NCI-H2081 treated with DMSO at 0.1 percent for 48 hours (cell line): Measurements from ENCODE around the gene ZP4.
"Not testable (repeated sequence)": the region's sequence is repeated elsewhere in the genome, so short reads cannot be mapped to it uniquely, and the experiment has no call there.

Source experiments
- DNase-seq: peaks from one replicate; lab custom pipeline; 2025; lab: John Stamatoyannopoulos, UW

The ZP4 gene

GRCh38 chr1:237877631-237878030, 13.1 kb downstream of the ZP4 start:
- no peak for DNase-seq

- DNase-seq: no peak
Measured at GRCh38 chr1:237875291-237875690, 15.4 kb downstream of the ZP4 start.

GRCh38 chr1:237873487-237874211, 17.1 kb downstream of the ZP4 start:
- DNase-seq: no peak

DNA sequence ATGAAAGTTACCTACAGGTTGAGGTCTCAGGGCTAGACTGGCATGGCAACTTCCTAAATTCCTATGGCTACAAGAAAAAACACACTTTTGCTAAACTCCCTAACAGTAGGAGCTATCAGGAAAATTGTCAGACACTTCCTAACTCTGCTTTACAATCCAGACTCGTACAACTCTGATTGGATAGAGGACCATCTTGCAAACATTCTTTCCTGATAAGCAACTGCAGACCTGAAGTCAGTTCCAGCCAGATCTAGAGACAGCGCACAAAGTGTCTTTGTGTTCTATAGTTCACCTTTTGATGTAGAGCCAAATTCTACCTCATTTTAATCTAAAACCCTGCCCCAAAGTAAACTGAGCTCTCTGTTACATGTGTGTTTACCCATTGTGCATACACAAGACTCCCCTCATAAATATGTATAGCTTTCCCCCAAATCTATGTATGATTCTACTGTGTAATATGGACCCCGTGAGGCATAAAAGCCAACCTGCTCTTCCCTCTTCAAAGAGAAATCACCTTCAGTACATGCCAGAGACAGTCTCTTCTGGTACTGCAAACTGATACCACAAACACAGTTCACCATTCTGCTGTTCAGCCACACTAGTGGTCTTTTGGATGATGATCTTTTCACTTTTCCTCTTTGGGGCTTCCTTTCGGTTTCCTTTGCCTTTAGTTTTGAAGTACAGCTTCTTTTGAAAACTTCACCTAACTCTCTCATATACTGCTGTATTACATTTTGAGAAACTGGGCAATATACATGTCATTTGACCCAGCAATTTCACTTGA, 21.7 kb downstream of the ZP4 start:
- no peak for DNase-seq

DNA sequence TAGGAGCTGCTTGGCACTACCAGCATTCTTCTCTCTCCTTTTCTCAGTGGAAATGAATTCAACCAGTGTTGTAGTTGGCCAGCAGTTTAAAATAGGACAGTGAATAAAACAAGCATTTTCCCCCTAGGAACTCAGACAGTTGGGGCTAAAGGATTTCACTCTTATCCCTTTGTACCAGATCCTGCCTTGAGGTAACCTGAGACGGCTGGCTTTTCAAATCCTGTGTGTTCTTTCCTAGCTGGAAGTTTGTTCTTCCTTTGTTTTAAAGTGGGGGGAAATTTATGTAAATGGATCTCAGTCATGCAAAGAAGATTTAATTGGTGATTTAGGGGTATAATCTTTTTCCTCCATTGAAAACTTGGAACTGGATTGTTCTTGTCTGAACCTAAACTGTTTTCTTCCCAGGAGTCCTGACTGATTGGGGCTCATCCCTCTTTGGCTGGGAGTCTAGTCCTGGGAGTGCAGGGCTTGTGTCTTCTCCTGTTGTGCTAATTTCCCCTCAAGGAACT, 23.3 kb downstream of the ZP4 start:
- no peak for DNase-seq

DNA sequence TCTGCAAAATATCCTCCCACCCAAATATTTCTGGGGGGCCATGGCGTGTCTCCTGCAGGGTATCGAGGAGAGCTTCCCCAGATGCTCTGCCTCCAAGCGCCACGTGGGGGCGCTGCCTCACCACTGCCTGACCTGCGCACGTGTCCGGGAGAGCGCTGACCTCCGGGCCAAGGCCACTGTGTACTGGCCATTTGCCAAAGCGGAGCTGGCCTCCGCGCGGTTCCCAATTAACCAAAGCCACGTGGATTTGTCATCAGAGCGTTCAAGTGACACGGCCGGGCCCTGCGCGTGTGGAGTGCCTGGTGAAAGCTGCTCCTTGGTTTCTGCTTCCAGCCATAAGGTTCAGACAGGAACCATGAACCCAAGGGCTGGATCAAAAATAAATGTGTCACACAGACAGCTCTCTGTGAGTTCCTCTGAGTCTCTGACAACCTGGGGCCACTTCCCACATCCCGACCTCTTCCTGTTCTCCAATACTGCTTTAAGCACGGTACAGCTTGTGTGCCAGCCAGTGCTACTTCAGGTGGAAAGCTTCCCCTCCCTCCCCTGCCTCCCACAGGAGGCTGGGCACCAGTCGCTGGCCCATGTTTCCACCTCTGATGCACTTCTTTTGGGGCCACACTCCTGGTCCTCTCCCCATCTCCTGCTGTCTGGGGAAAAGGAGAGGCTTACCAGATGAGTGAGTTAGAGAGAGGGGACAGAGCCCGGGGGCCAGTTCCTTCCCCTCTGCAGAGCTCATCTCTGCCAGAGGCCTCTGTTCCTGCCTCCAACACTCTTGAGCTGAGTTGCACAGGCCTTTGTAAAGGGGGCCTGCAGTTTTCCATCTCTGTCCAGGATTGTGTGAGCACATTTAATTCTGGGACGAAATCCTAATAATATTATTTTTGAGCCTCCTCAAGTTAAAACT, 26.1 kb downstream of the ZP4 start:
- DNase-seq: no peak

DNA sequence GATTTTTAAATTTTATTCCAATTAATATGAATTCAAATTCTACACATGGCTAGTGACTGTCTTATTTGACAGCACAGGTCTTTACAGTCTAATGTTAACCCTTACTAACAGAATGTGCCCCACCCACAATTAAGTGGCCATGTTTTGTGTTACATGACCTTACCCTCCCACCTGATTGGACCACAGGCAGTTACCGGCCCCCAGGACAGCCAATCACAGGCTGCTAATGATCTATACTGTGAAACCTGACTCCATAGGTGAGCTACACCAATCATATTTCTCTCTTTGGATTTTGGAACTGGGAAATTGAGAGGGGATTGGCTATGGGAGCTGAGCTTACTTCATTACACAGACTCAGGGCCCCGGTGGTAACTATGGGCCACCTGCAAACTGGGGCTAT, 27.5 kb downstream of the ZP4 start:
- DNase-seq: no peak

GRCh38 chr1:237861944-237862343, 28.8 kb downstream of the ZP4 start:
- no peak for DNase-seq

DNA sequence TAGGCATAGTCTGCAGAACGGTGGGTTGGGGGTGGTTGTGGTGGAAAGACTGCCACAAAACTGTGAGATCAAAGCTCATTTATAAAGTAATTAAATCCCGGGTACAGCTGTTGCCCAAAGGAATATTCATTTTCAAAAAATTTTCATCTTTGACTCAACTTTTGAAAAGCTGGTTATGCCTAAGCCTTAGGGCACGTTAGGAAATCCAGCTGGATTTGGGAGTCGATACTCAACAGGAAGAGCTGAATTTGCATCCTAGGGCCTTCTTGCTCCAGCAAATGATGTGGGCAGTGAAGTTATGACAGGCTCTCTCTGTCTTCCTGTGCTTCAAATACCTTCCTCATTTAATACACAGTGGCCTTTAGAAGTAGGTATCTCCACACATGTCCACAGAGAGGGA, 31.7 kb downstream of the ZP4 start:
- no peak for DNase-seq

GRCh38 chr1:237857455-237857854, 33.3 kb downstream of the ZP4 start:
- no peak for DNase-seq

DNA sequence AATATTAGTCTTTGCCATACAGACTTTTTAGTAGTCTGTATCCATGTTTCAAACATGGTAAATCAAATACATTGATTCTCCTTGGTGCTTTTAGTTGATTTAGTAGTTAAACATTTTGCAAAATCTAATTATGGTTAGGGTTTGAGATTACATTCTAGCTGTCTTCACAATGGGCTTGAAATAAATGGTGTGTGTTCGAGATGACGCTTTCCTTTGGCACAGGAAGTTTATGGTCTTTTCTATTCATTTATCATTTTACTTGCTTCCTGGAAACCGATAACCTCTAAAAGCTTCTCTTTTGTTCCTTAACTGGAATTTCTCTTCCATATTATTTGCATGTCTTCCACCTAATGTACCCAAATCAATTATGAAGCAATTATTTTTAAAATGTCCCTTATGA, 38.4 kb downstream of the ZP4 start:
- DNase-seq: peak; percentile 86

DNA sequence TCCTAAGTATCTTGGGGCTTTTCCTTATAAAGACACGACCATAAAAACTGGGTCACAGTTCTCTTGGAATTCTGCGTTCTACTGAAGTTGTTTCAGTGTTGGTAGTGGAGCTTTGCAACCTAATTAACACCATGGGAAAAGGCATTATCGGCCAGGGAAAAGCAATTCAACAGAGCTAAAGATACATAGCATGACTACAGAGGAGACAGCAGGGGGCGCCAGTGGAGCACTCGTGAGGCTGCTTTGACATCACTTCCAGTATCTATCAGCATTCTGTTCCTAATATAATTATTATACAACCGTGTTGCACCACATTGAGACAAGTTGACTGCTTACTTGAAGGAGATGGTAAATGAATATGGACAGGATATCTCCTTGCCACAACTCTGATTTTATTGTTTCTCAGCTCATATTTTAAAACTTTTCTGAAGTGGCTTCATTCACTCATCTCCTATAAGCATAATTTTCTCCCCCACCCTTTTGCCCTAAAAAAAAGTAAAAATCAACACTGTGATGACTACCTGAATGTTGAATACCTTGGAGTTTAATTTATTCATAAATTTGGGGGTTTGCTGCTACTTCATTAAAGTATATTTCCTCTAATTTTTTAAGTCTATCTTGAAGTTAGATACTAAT, 39.4 kb downstream of the ZP4 start:
- peak; percentile 43 for DNase-seq

DNA sequence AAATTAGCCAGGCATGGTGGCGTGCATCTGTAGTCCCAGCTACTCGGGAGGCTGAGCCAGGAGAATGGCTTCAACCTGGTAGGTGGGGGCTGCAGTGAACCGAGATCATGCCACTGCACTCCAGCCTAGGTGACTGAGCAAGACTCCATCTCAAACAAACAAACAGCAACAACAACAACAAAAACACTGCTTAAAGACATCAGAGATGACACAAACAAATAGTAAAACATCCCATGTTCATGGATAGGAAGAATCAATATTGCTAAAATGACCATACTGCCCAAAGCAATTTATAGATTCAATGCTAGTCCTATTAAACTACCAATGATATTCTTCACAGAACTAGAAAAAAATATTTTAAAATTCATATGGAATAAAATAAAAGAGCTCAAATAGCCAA, 47.2 kb downstream of the ZP4 start:
- DNase-seq: not testable (repeated sequence)

DNA sequence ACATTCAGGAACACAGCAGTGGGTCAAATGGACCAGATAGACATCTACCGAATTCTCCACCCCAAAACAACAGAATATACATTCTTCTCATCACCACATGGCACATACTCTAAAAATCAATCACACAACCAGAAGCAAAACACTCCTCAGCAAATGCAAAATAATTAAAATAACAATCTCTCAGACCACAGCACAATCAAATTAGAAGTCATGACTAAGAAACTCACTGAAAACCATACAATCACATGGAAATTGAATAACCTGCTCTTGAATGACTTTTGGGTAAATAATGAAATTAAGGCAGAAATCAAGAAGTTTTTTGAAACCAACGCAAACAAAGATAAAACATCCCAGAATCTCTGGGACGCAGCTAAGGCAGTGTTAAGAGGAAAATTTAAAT, 49.2 kb downstream of the ZP4 start:
- no peak for DNase-seq

GRCh38 chr1:237838904-237839534, 51.7 kb downstream of the ZP4 start:
- no peak for DNase-seq

- no peak for DNase-seq
Measured at GRCh38 chr1:237838320-237838719, 52.4 kb downstream of the ZP4 start.

DNA sequence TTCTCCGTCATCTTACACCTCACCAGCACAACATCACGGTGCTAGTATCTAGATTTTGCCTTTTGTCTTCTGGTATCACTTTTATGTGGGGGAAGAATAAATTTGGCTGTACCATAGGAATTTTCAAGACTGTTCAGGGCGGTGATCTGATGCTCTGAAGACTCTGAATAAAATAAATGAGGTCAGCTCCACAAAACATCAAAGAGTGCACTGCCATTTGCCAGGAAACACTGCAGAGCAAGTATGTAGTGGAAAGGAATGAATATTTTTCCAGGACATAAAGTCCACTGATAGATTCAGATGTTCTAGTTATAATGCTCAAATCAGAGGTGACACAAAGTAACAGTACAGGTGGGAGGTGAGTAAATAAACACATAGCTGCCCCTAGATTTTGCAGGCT, 56.3 kb downstream of the ZP4 start:
- DNase-seq: no peak

GRCh38 chr1:237834048-237834447, 56.7 kb downstream of the ZP4 start:
- DNase-seq: no peak

DNA sequence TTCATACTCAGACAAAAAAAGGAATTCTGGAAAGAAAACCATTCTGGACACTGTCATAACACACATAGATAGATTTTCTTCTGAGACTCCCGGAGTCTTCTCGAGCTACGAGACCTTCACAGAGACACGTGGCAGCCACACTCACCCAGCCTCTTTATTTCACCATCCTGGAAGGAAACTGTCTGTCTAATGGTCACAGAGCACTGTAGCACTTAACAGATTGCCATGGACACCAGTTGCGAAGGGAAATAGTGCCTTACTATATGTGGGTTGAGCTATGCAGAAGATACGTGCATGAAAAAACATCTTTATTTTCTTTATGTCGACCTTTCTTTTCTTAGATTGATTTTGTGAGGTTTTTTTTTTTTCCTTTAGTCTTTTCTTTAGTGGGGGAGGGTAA, 57.9 kb downstream of the ZP4 start:
- DNase-seq: no peak
